ENCODE data around the gene PRICKLE1.

Gene PRICKLE1

GRCh38 chr12:42508913-42509460 is 80.6 kb downstream of the PRICKLE1 start:
- DNase-seq (no peak), ATAC-seq (ENCODE audit: insufficient read depth, low read depth) (no peak)
- Histone ChIP-seq H3K4me3 (ENCODE audit: low read depth in 1 of 2, low read length in 2 of 2) (no peak overlapping the region), H3K9ac (ENCODE audit: low read depth, low read length) (no peak overlapping the region), H3K36me3 (ENCODE audit: insufficient read depth, low read length) (no peaks in the 10 kb centered on the region), H3K27ac (ENCODE audit: low read length) (no peak overlapping the region), H3K4me2 (ENCODE audit: insufficient read depth, low read length) (no peak overlapping the region), H3K79me2 (ENCODE audit: insufficient read depth, low read length) (no peaks in the 10 kb centered on the region), H2AFZ (ENCODE audit: low read depth, low read length) (no peak overlapping the region), H3K9me3 (ENCODE audit: insufficient read depth, low read length, severe bottlenecking) (no peaks in the 10 kb centered on the region), H4K20me1 (ENCODE audit: insufficient read depth, low read length) (no peaks in the 10 kb centered on the region), H3K4me1 (ENCODE audit: insufficient read depth, low read length) (no peaks in the 10 kb centered on the region), H3K27me3 (ENCODE audit: insufficient read depth, low read length, poor library complexity) (no peaks in the 10 kb centered on the region)
- no peak for TF ChIP-seq CTCF (IDR thresholded peaks at IDR 0.05; ENCODE audit: borderline replicate concordance, extremely low read depth, low read length, poor library complexity, severe bottlenecking)
- no peak for TF ChIP-seq EZH2 (IDR thresholded peaks at IDR 0.05; ENCODE audit: borderline replicate concordance, low read depth, low read length, severe bottlenecking)

GRCh38 chr12:42507565-42507964 is 82.0 kb downstream of the PRICKLE1 start:
- DNase-seq: no peak
- Histone ChIP-seq H3K36me3 (ENCODE audit: insufficient read depth, low read length) (no peaks in the 10 kb centered on the region), H3K27me3 (ENCODE audit: insufficient read depth, low read length, poor library complexity) (no peaks in the 10 kb centered on the region), H3K9me3 (ENCODE audit: insufficient read depth, low read length, severe bottlenecking) (no peaks in the 10 kb centered on the region), H3K79me2 (ENCODE audit: insufficient read depth, low read length) (no peaks in the 10 kb centered on the region), H4K20me1 (ENCODE audit: insufficient read depth, low read length) (no peaks in the 10 kb centered on the region), H3K27ac (ENCODE audit: low read length) (no peak overlapping the region), H2AFZ (ENCODE audit: low read depth, low read length) (no peak overlapping the region), H3K4me1 (ENCODE audit: insufficient read depth, low read length) (no peaks in the 10 kb centered on the region), H3K4me2 (ENCODE audit: insufficient read depth, low read length) (no peak overlapping the region), H3K4me3 (ENCODE audit: low read depth in 1 of 2, low read length in 2 of 2) (no peak overlapping the region), H3K9ac (ENCODE audit: low read depth, low read length) (no peak overlapping the region)
- ATAC-seq (ENCODE audit: insufficient read depth, low read depth): no peak
- TF ChIP-seq EZH2 (IDR thresholded peaks at IDR 0.05; ENCODE audit: borderline replicate concordance, low read depth, low read length, severe bottlenecking): no peak
- TF ChIP-seq CTCF (IDR thresholded peaks at IDR 0.05; ENCODE audit: borderline replicate concordance, extremely low read depth, low read length, poor library complexity, severe bottlenecking): no peak

GRCh38 chr12:42507081-42507480 is 82.5 kb downstream of the PRICKLE1 start:
- ATAC-seq (ENCODE audit: insufficient read depth, low read depth) (no peak), DNase-seq (no peak)
- Histone ChIP-seq H3K36me3 (ENCODE audit: insufficient read depth, low read length) (no peaks in the 10 kb centered on the region), H3K4me1 (ENCODE audit: insufficient read depth, low read length) (no peaks in the 10 kb centered on the region), H3K4me2 (ENCODE audit: insufficient read depth, low read length) (no peak overlapping the region), H3K9ac (ENCODE audit: low read depth, low read length) (no peak overlapping the region), H3K27ac (ENCODE audit: low read length) (no peak overlapping the region), H3K4me3 (ENCODE audit: low read depth in 1 of 2, low read length in 2 of 2) (no peak overlapping the region), H2AFZ (ENCODE audit: low read depth, low read length) (no peak overlapping the region), H4K20me1 (ENCODE audit: insufficient read depth, low read length) (no peaks in the 10 kb centered on the region), H3K9me3 (ENCODE audit: insufficient read depth, low read length, severe bottlenecking) (no peaks in the 10 kb centered on the region), H3K79me2 (ENCODE audit: insufficient read depth, low read length) (no peaks in the 10 kb centered on the region), H3K27me3 (ENCODE audit: insufficient read depth, low read length, poor library complexity) (no peaks in the 10 kb centered on the region)
- TF ChIP-seq EZH2 (IDR thresholded peaks at IDR 0.05; ENCODE audit: borderline replicate concordance, low read depth, low read length, severe bottlenecking) (no peak), CTCF (IDR thresholded peaks at IDR 0.05; ENCODE audit: borderline replicate concordance, extremely low read depth, low read length, poor library complexity, severe bottlenecking) (no peak)

- Histone ChIP-seq H3K9ac (ENCODE audit: low read depth, low read length) (no peak overlapping the region), H3K79me2 (ENCODE audit: insufficient read depth, low read length) (no peaks in the 10 kb centered on the region), H3K4me1 (ENCODE audit: insufficient read depth, low read length) (no peaks in the 10 kb centered on the region), H3K9me3 (ENCODE audit: insufficient read depth, low read length, severe bottlenecking) (no peaks in the 10 kb centered on the region), H3K36me3 (ENCODE audit: insufficient read depth, low read length) (no peaks in the 10 kb centered on the region), H3K27me3 (ENCODE audit: insufficient read depth, low read length, poor library complexity) (no peaks in the 10 kb centered on the region), H3K4me3 (ENCODE audit: low read depth in 1 of 2, low read length in 2 of 2) (no peak overlapping the region), H3K27ac (ENCODE audit: low read length) (no peak overlapping the region), H4K20me1 (ENCODE audit: insufficient read depth, low read length) (no peaks in the 10 kb centered on the region), H2AFZ (ENCODE audit: low read depth, low read length) (no peak overlapping the region), H3K4me2 (ENCODE audit: insufficient read depth, low read length) (no peak overlapping the region)
- no peak for DNase-seq
- no peak for TF ChIP-seq CTCF (IDR thresholded peaks at IDR 0.05; ENCODE audit: borderline replicate concordance, extremely low read depth, low read length, poor library complexity, severe bottlenecking)
- no peak for TF ChIP-seq EZH2 (IDR thresholded peaks at IDR 0.05; ENCODE audit: borderline replicate concordance, low read depth, low read length, severe bottlenecking)
- no peak for ATAC-seq (ENCODE audit: insufficient read depth, low read depth)
Measured at GRCh38 chr12:42504049-42504448, 85.5 kb downstream of the PRICKLE1 start.
